Liver (tissue), 3 donors: ENCODE measurements around the gene SIPA1L3.

Experiments
- ATF3 ChIP-seq: IDR thresholded peaks from 2 replicates; pipeline ENCODE4 v1.6.1; 2016; ENCODE audit warnings: antibody characterized with exemption
- CTCF ChIP-seq: fragments of 150-350 bp; IDR thresholded peaks from 2 replicates; pipeline ENCODE4 v1.5.1; 2017; ENCODE audit warnings: improper control_type of control experiment, low read depth, low read length; ENCODE audit not compliant: missing input control
- GABPA ChIP-seq, 2 donors: IDR thresholded peaks in 1 of 2; conservative IDR thresholded peaks in 1 of 2; 2 replicates each; pipeline ENCODE4 v1.6.1; 2016; ENCODE audit warnings: antibody characterized with exemption in 2 of 2, mild to moderate bottlenecking in 1 of 2, moderate library complexity in 1 of 2
- HNF4A ChIP-seq, 2 donors: conservative IDR thresholded peaks; 2 replicates each; pipeline ENCODE4 v1.6.1; 2016; ENCODE audit warnings: antibody characterized with exemption in 2 of 2, mild to moderate bottlenecking in 2 of 2
- HNF4G ChIP-seq: IDR thresholded peaks from 2 replicates; pipeline ENCODE4 v1.6.1; 2016; ENCODE audit warnings: antibody characterized with exemption
- JUND ChIP-seq, 2 donors: IDR thresholded peaks; 2 replicates each; pipeline ENCODE4 v1.6.1; 2016; ENCODE audit warnings: antibody characterized with exemption in 2 of 2
- NR2F2 ChIP-seq: IDR thresholded peaks from 2 replicates; pipeline ENCODE4 v1.6.1; 2016; ENCODE audit warnings: antibody characterized with exemption
- REST ChIP-seq: IDR thresholded peaks from 2 replicates; pipeline ENCODE4 v1.6.1; 2016; ENCODE audit warnings: antibody characterized with exemption, mild to moderate bottlenecking
- RXRA ChIP-seq, 2 donors: IDR thresholded peaks; 2 replicates each; pipeline ENCODE4 v1.6.1; 2017 to 2018; ENCODE audit warnings: antibody characterized with exemption in 2 of 2, mild to moderate bottlenecking in 1 of 2
- SP1 ChIP-seq: IDR thresholded peaks from 2 replicates; pipeline ENCODE4 v1.6.1; 2018; ENCODE audit warnings: antibody characterized with exemption, mild to moderate bottlenecking
- TAF1 ChIP-seq: conservative IDR thresholded peaks from 2 replicates; pipeline ENCODE4 v1.6.1; 2016; ENCODE audit warnings: antibody characterized with exemption, mild to moderate bottlenecking
- ZBTB33 ChIP-seq: IDR thresholded peaks from 2 replicates; pipeline ENCODE4 v1.6.1; 2016; ENCODE audit warnings: antibody characterized with exemption
- donor health status: healthy.
- donor health status: healthy.

- TF ChIP-seq CTCF (no peak), HNF4G (no peak), HNF4A (conservative IDR thresholded peaks at IDR 0.05) (no peak), ZBTB33 (no peak), SP1 (no peak), GABPA (IDR thresholded peaks at IDR 0.05 in 1 of 2, conservative IDR thresholded peaks at IDR 0.05 in 1 of 2) (no peak), JUND (IDR thresholded peaks at IDR 0.05) (no peak), NR2F2 (no peak), RXRA (IDR thresholded peaks at IDR 0.05) (no peak), REST (no peak), ATF3 (no peak), TAF1 (no peak)
Observed at GRCh38 chr19:38197937-38198704, 291.1 kb downstream of the SIPA1L3 start.
